Neural progenitor cell (in vitro differentiated cells): ENCODE results near the gene IDH1. TPM values are rescaled to one million over a fixed set of nuclear protein-coding genes. Genes with fewer than 3 reads are reported as not detected.
A peak's percentile ranks its signal among the peaks of the same experiment; 100 is the strongest.

Experiments
- DNase-seq: peaks from one replicate; pipeline ENCODE4 v3.0.0-alpha.2; 2016; ENCODE audit warnings: low spot score
- H2AFZ ChIP-seq: fragments of 200-600 bp; sonication (generic); replicated peaks from 2 replicates; pipeline ENCODE4 v1.6.1; 2016; ENCODE audit warnings: antibody characterized with exemption
- H3F3A ChIP-seq: fragments of 200-600 bp; sonication (generic); 2 replicates; pipeline ENCODE4 v1.6.1; 2016; ENCODE audit warnings: antibody characterized with exemption, low read depth
- H3K27ac ChIP-seq: fragments of 200-600 bp; sonication (generic); 2 replicates; pipeline ENCODE4 v1.5.1; 2016; ENCODE audit warnings: mild to moderate bottlenecking
- H3K27me3 ChIP-seq: fragments of 200-600 bp; sonication (generic); 2 replicates; pipeline ENCODE4 v1.6.1; 2016; ENCODE audit warnings: mild to moderate bottlenecking, moderate library complexity
- H3K36me3 ChIP-seq: fragments of 200-600 bp; sonication (generic); 2 replicates; pipeline ENCODE4 v1.5.1; 2016
- H3K4me1 ChIP-seq: fragments of 200-600 bp; sonication (generic); 2 replicates; pipeline ENCODE4 v1.6.1; 2016; ENCODE audit warnings: mixed run types
- H3K4me2 ChIP-seq: fragments of 200-600 bp; sonication (generic); 2 replicates; pipeline ENCODE4 v1.6.1; 2016
- H3K4me3 ChIP-seq: fragments of 200-600 bp; sonication (generic); 2 replicates; pipeline ENCODE4 v1.5.1; 2016
- H3K79me2 ChIP-seq: fragments of 200-600 bp; sonication (generic); 2 replicates; pipeline ENCODE4 v1.6.1; 2016; ENCODE audit warnings: low read depth
- H3K9ac ChIP-seq: fragments of 200-600 bp; sonication (generic); 2 replicates; pipeline ENCODE4 v1.6.1; 2016
- H3K9me3 ChIP-seq: fragments of 200-600 bp; sonication (generic); 2 replicates; pipeline ENCODE4 v1.5.1; 2016; ENCODE audit warnings: low read depth
- H4K20me1 ChIP-seq: fragments of 200-600 bp; sonication (generic); 2 replicates; pipeline ENCODE4 v1.6.1; 2016; ENCODE audit warnings: low read depth
- H3K27ac Mint-ChIP-seq: 3 replicates; pipeline ENCODE4 v1.8.0; 2021; ENCODE audit warnings: mixed read lengths
- H3K27me3 Mint-ChIP-seq: 2 replicates; pipeline ENCODE4 v1.8.0; 2022; ENCODE audit warnings: low read depth, mild to moderate bottlenecking, inconsistent platforms, moderate library complexity, mixed read lengths; ENCODE audit not compliant: insufficient read depth
- H3K36me3 Mint-ChIP-seq: 3 replicates; pipeline ENCODE4 v1.8.0; 2021; ENCODE audit warnings: mixed read lengths
- H3K4me1 Mint-ChIP-seq: 3 replicates; pipeline ENCODE4 v1.8.0; 2021; ENCODE audit warnings: mixed read lengths
- H3K4me3 Mint-ChIP-seq: 3 replicates; pipeline ENCODE4 v1.8.0; 2021; ENCODE audit warnings: mild to moderate bottlenecking, moderate library complexity, mixed read lengths
- H3K9me3 Mint-ChIP-seq: 3 replicates; pipeline ENCODE4 v1.8.0; 2020; ENCODE audit warnings: mixed read lengths
- EZH2 ChIP-seq: fragments of 200-600 bp; sonication (generic); IDR thresholded peaks from 2 replicates; pipeline ENCODE4 v1.6.1; 2017; ENCODE audit warnings: antibody characterized with exemption, mild to moderate bottlenecking, moderate library complexity
- EZH2phosphoT487 ChIP-seq: fragments of 200-600 bp; sonication (generic); IDR thresholded peaks from 2 replicates; pipeline ENCODE4 v1.6.1; 2017; ENCODE audit warnings: antibody characterized with exemption
- total RNA-seq: library from RNA; depleted of rRNA; stranded (reverse); fragments of >200 nt; gene quantifications from 2 replicates; pipeline ENCODE4 v1.2.3, GENCODE V29; 2015; ENCODE audit warnings: low replicate concordance
- TF ChIP-seq, protein P1 (sequence below): fragments of 200-600 bp; sonication (generic); IDR thresholded peaks from 2 replicates; pipeline ENCODE4 v1.5.1; 2017; ENCODE audit warnings: antibody characterized with exemption, mild to moderate bottlenecking

IDH1 gene
- 236 and 308 TPM in 2 replicates for total RNA-seq

DNA sequence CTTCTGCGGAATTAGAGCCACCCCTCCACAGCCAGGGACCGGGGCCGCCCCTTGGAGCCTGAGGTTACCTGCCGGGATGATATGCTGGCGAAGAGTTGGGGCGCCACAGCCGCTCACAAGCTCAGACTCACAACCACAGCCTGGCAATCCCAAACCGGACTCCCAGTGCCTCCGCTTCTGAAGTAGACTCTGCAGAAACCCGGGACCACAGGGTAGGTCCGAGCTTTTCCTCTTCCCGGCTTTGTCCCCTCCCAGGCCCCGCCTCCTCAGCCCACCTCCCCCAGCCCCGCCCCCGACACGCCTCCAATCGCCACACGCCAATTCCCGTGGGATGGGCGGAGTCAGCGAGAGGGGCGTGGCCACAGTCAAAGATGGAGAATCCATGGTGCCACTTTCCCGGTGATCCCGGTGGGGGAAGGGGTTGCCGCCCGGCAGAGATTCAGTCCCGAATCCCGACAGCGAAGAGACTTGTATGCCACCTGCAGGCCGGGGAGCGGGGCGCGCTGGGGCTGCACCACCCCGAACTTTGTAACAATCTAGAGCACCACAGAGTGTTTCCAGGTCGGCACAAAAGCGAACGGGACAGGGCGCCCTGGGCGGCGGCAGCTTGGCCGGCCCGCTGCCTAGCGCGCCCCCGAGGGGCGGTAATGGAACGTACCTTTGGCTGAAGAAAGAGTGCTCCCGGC lies at the start of gene IDH1:
TSS of gene IDH1 (minus strand) at position 201 of the 686 bp plus-strand sequence. CDS start 3,520 bp downstream, outside the sequence.
- Mint-ChIP-seq H3K36me3 (peaks cover 19% of the 10 kb centered on the region), H3K27me3 (no peaks in the 10 kb centered on the region), H3K4me3 (peak within 1 kb of the TSS; percentile 99), H3K4me1 (peaks cover 36% of the 10 kb centered on the region), H3K27ac (peak within 1 kb of the TSS; percentile 96), H3K9me3 (no peaks in the 10 kb centered on the region)
- peak within 1 kb of the TSS; percentile 78 for H3K4me2 ChIP-seq
- H3K36me3 ChIP-seq = peaks cover 28% of the 10 kb centered on the region
- peak within 1 kb of the TSS; percentile 83 for H3K4me3 ChIP-seq
- TF ChIP-seq, protein P1, sequence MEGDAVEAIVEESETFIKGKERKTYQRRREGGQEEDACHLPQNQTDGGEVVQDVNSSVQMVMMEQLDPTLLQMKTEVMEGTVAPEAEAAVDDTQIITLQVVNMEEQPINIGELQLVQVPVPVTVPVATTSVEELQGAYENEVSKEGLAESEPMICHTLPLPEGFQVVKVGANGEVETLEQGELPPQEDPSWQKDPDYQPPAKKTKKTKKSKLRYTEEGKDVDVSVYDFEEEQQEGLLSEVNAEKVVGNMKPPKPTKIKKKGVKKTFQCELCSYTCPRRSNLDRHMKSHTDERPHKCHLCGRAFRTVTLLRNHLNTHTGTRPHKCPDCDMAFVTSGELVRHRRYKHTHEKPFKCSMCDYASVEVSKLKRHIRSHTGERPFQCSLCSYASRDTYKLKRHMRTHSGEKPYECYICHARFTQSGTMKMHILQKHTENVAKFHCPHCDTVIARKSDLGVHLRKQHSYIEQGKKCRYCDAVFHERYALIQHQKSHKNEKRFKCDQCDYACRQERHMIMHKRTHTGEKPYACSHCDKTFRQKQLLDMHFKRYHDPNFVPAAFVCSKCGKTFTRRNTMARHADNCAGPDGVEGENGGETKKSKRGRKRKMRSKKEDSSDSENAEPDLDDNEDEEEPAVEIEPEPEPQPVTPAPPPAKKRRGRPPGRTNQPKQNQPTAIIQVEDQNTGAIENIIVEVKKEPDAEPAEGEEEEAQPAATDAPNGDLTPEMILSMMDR = peak; percentile 72
- TF ChIP-seq EZH2 = peak; percentile 24
- TF ChIP-seq EZH2phosphoT487 = no peak
- no peaks in the 10 kb centered on the region for H3K9me3 ChIP-seq
- peak; percentile 98 for DNase-seq
- H3K4me1 ChIP-seq = peaks cover 39% of the 10 kb centered on the region
- peak within 1 kb of the TSS; percentile 67 for H2AFZ ChIP-seq
- H4K20me1 ChIP-seq = peaks cover 25% of the 10 kb centered on the region
- peak within 1 kb of the TSS; percentile 48 for H3K9ac ChIP-seq
- peaks cover 35% of the 10 kb centered on the region for H3F3A ChIP-seq
- H3K27ac ChIP-seq = peak within 1 kb of the TSS; percentile 84
- H3K79me2 ChIP-seq = peaks cover 40% of the 10 kb centered on the region
- H3K27me3 ChIP-seq = no peaks in the 10 kb centered on the region

DNA sequence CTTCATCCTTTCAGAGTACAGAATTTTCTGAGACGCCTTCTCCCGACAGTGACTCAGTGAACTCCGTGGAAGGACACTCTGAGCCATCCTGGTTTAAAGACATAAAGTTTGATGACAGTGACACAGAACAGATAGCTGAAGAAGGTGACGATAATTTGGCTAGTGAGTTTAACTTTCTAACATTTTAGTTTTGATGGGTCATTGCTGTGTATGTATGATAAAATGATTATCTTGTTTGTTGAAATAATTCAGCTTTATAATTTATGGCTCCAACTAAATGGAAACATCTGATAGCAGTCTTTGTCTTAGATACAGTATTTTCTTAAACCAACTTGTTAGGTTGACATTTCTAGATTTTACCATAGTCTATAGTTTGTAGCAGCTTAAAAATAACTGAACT lies 49.3 kb upstream of the IDH1 start:
- H3K27ac Mint-ChIP-seq = no peak overlapping the region
- no peak overlapping the region for H3K4me3 ChIP-seq
- no peak overlapping the region for H3K4me3 Mint-ChIP-seq
- no peaks in the 10 kb centered on the region for H3K27me3 Mint-ChIP-seq
- H3K4me1 Mint-ChIP-seq = no peaks in the 10 kb centered on the region
- TF ChIP-seq EZH2phosphoT487 (no peak), EZH2 (no peak)
- TF ChIP-seq, protein P1 = no peak
- no peak overlapping the region for H3K9ac ChIP-seq
- H3K9me3 ChIP-seq = no peaks in the 10 kb centered on the region
- H3K36me3 ChIP-seq = peaks cover 51% of the 10 kb centered on the region
- H4K20me1 ChIP-seq = no peaks in the 10 kb centered on the region
- no peaks in the 10 kb centered on the region for H3K4me1 ChIP-seq
- H3K79me2 ChIP-seq = no peaks in the 10 kb centered on the region
- H3K4me2 ChIP-seq = no peak overlapping the region
- DNase-seq = no peak
- H3F3A ChIP-seq = no peaks in the 10 kb centered on the region
- no peaks in the 10 kb centered on the region for H3K27me3 ChIP-seq
- H3K9me3 Mint-ChIP-seq = no peaks in the 10 kb centered on the region
- H3K27ac ChIP-seq = no peak overlapping the region
- H2AFZ ChIP-seq = no peak overlapping the region
- H3K36me3 Mint-ChIP-seq = peaks cover 25% of the 10 kb centered on the region

DNA sequence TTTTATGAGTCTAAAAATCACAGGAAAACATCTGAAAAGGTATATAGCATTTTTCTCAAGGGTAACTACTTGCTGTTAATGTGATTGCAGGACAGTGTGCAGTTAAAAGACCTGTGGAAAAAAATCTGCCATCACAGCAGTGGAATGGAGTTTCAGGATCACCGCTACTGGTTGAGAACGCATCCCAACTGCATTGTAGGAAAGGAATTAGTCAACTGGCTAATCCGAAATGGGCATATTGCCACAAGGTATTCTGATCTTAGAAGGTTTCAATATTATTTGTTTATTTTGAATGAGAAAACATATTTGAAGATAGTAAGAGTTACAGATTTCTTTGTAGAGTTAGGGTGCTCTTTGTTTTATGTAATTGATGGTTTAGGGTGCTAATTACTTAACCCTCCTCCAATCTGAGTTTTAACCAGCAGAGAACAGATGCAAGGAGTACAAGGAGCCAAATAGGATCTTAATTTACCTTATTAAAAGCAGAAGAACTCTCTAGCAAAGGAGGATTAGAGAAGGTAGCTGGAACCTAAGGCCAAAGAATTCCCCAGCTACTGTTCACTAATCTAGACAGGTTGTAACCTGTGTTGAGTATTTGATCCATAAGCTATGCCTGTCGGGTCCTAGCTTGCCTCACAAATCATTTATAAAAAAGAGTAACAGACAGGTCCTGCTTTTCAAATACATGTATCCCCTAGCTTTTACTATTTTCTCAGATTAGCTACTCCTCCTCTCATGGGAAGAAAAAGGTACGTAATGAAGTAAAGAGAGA lies 46.2 kb upstream of the IDH1 start:
- Histone ChIP-seq H3F3A (no peaks in the 10 kb centered on the region), H3K4me2 (no peak overlapping the region), H3K27ac (no peak overlapping the region), H4K20me1 (peaks cover 9% of the 10 kb centered on the region), H2AFZ (no peak overlapping the region), H3K36me3 (peaks cover 63% of the 10 kb centered on the region), H3K9ac (no peak overlapping the region), H3K4me3 (no peak overlapping the region), H3K27me3 (no peaks in the 10 kb centered on the region), H3K79me2 (peaks cover 8% of the 10 kb centered on the region), H3K4me1 (no peaks in the 10 kb centered on the region), H3K9me3 (no peaks in the 10 kb centered on the region)
- TF ChIP-seq, protein P1 = no peak
- TF ChIP-seq EZH2phosphoT487 (no peak), EZH2 (no peak)
- Mint-ChIP-seq H3K36me3 (peaks cover 18% of the 10 kb centered on the region), H3K9me3 (no peaks in the 10 kb centered on the region), H3K27me3 (no peaks in the 10 kb centered on the region), H3K27ac (no peak overlapping the region), H3K4me3 (no peak overlapping the region), H3K4me1 (no peaks in the 10 kb centered on the region)
- no peak for DNase-seq
